K562 (cell line): ENCODE data around the gene HOXB1. TPM values are rescaled to one million over a fixed set of nuclear protein-coding genes. Genes with fewer than 3 reads are reported as not detected.

Experiments
- ATF6 ChIP-seq: sonication (generic); formaldehyde crosslinking; IDR thresholded peaks from 2 replicates; pipeline ENCODE4 v1.4.0; 2020; ENCODE audit warnings: mild to moderate bottlenecking, missing genetic modification reagents
- CTCF ChIP-seq, 3 experiments: IDR thresholded peaks in 2 of 3; conservative IDR thresholded peaks in 1 of 3; 2 replicates each; pipeline ENCODE4 v1.5.1; 2011 to 2012; ENCODE audit warnings: low read length in 3 of 3, mild to moderate bottlenecking in 3 of 3, control low read depth in 2 of 3, improper control_type of control experiment in 1 of 3, inconsistent platforms in 1 of 3, low read depth in 1 of 3, mixed read lengths in 1 of 3, moderate library complexity in 1 of 3; ENCODE audit not compliant: insufficient read depth in 2 of 3
- EGR1 ChIP-seq: fragments of 450-650 bp; conservative IDR thresholded peaks from 2 replicates; pipeline ENCODE4 v1.6.1; 2017; ENCODE audit warnings: mild to moderate bottlenecking
- HDAC6 ChIP-seq: IDR thresholded peaks from 2 replicates; pipeline ENCODE4 v1.6.1; 2012; ENCODE audit warnings: low read depth, mild to moderate bottlenecking, control low read depth, inconsistent platforms, low read length, moderate library complexity
- PCBP2 ChIP-seq: fragments of 200-400 bp; formaldehyde crosslinking; IDR thresholded peaks from 2 replicates; pipeline ENCODE4 v1.6.1; 2018; ENCODE audit warnings: low read length, low read depth, mild to moderate bottlenecking, moderate library complexity; ENCODE audit not compliant: poor library complexity, severe bottlenecking
- RBM39 ChIP-seq: fragments of 200-400 bp; formaldehyde crosslinking; optimal IDR thresholded peaks from 2 replicates; pipeline ENCODE3; 2018; ENCODE audit warnings: low read depth, low read length
- TAF9B ChIP-seq: fragments of 450-650 bp; IDR thresholded peaks from 2 replicates; pipeline ENCODE4 v1.6.1; 2018; ENCODE audit warnings: mild to moderate bottlenecking; ENCODE audit not compliant: partially characterized antibody
- polyA plus RNA-seq, 8 experiments: library from polyadenylated mRNA; depleted of rRNA in 4 of 8; stranded (reverse) in 5 of 8; unstranded in 3 of 8; fragments of >200 nt; fragmentation: Nextera tagmentation in 2 of 8; fragmentation: Illumina TruSeq in 1 of 8; extraction: Ambion mirVana in 2 of 8; extraction: Trizol in 1 of 8; gene quantifications; 2 replicates each; pipeline versions ENCODE4 v1.2.1 to v1.2.3, GENCODE V29; 2011 to 2014; ENCODE audit warnings: inconsistent platforms in 1 of 8, missing spikeins in 1 of 8
- total RNA-seq, 7 experiments: library from RNA; depleted of rRNA in 6 of 7; stranded (reverse); fragments of >200 nt in 6 of 7; fragmentation: Illumina TruSeq in 2 of 7; extraction: Trizol in 2 of 7; gene quantifications; 2 replicates each; pipeline versions ENCODE4 v1.2.1 to v1.2.3, GENCODE V29; 2011 to 2021; ENCODE audit warnings: low replicate concordance in 1 of 7

HOXB1 gene
- total and polyA plus RNA-seq, 9 of the 15 experiments (the other 6 are each of a cell fraction or from before 2014, with no cell fraction given), result 0.04 TPM; not detected in 8

GRCh38 chr17:48550502-48551213, 19.8 kb upstream of the HOXB1 start (continued):
- TF ChIP-seq EGR1, result peak; percentile 71
- no peak for TF ChIP-seq ATF6 (CRISPR knock-in tag)
- TF ChIP-seq RBM39, result no peak
- no peak for TF ChIP-seq PCBP2
- TF ChIP-seq HDAC6, result no peak
- TF ChIP-seq TAF9B, result no peak
- TF ChIP-seq CTCF (IDR thresholded peaks at IDR 0.05 in 2 of 3, conservative IDR thresholded peaks at IDR 0.05 in 1 of 3; ENCODE audit: insufficient read depth in 2 of 3, low read depth in 1 of 3, low read length in 3 of 3), result peak in 1 of 3 experiments; percentile 7; a peak in 1 of 6 replicates
